Epidermal melanocyte (primary cell): ENCODE results near the gene INPP5E.

ENCODE experiments used
- DNase-seq: peaks from one replicate; pipeline ENCODE4 v3.0.0; 2011; ENCODE audit warnings: low spot score; ENCODE audit not compliant: insufficient read length

INPP5E gene

DNA sequence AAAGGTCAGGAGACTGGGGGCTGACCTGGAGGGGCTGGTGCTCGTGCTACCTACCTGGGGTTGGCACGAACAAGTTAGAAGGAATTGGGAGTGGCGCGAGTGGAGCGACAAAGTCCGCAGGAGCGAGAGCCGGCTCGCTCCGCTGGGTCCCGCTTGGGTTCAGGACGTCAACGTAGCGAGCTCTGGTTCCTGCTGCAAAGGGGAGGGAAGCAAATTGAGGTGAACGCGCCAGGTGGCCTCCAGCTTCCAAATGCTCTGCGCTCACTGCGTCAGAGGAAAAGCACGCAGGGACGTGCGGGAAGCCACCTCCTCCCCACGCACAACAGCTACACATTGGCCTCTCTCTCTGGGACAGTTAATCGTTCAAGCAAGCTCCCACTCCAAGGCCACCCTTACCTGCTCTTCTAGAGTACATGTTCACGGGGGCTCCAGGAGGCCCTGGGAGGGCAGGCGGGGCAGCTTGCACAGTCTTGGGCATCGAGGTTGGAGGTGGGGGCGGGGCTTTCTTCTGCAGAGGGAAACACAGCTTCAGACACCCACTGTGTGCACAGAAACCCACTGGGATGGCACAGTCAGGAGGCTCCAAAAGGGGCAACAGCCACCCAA, 7.6 kb upstream of the INPP5E start:
- no peak for DNase-seq

DNA sequence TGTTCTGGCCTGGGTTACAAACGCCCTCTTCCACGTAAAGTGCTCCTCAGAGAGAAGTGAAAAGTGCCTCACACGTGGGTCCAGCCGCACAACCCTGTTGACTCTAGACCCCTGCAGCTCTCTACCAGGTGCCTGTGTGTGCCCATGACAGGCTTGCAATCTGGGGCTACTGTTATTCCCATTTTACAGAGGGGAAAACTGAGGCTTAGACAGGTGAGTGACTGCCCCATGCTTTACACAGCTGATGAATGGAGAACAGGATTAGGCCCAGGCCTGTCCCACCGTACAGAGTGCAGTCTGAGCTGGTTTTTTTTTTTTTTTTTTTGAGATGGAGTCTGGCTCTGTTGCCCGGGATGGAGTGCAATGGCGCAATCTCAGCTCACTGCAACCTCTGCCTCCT, 6.2 kb upstream of the INPP5E start:
- no peak for DNase-seq

DNA sequence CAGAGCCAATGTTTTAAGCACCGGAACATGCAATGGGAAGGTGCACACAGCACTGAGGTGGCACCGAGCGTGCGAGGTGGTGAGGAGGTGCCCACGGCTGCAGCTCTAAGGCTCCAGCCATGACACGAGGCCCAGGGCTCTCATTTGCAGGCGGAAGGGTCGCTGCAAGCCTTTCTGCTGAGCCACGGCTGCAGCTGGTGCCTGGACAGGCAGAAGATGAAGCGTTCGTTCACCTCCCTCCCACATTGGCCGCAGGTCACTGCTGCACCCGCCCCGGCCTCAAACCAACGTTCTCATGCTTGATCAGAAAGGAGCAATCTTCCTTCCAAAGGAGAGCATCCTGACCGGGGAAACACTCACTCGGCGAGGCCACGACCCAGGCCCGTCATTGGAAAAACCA, 4.5 kb upstream of the INPP5E start:
- DNase-seq: no peak

DNA sequence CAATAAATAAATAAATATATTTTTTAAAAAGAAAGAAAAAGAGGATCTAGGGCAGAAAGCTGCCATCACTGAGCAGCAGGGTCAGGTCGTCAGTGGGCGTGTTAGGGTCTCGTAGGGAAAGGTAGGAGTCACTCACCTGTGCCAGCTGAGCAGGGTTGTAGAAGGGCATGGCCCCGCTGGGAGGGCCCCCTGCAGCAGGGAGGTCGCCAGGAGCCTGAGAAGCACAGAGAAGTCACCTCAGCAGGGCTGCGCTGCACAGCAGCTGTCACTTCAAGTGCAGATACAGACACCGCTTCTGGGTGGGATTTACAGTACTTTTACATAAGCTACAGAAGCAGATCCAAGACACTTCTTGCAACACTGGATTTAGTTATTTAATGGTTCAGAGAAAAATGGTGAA, 4.0 kb upstream of the INPP5E start:
- DNase-seq: no peak

DNA sequence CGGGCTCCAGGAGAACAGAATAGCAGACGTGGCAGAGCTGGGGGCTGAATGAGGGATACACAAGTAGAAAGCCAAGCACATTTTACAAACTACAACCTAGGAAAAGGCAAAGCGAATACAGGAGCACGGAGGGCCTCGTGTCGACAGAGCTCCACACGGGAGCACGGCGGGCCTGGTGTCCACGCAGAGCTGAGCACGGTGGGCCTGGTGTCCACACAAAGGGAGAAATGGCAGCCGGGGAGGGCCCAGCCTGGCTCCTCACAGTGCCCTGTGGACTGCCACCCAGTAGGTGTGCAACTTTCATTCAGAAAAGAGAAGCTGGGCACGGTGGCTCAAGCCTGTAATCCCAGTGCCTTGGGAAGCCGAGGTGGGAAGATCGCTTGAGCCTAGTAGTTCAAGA, 3.4 kb upstream of the INPP5E start:
- DNase-seq: no peak

DNA sequence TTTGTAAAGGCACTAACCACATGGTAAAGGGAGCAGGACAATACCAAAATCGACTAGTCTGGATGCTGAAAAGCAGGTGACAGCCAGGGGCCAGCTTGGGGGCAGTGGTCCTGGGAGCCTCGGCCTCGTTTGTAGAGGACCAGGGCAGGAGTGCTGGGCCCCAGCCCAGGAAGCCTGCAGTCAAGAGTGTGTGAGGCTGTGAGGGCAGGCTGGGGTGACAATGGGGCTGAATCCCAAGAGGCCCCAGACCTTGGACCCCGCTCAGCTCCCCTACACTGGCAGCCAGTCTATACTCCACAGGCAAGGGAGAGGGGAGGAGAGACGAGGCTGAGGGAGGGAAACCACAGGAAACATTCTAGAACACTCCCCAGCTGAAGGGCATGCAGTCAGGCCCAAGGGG, 2.6 kb upstream of the INPP5E start:
- DNase-seq: no peak

DNA sequence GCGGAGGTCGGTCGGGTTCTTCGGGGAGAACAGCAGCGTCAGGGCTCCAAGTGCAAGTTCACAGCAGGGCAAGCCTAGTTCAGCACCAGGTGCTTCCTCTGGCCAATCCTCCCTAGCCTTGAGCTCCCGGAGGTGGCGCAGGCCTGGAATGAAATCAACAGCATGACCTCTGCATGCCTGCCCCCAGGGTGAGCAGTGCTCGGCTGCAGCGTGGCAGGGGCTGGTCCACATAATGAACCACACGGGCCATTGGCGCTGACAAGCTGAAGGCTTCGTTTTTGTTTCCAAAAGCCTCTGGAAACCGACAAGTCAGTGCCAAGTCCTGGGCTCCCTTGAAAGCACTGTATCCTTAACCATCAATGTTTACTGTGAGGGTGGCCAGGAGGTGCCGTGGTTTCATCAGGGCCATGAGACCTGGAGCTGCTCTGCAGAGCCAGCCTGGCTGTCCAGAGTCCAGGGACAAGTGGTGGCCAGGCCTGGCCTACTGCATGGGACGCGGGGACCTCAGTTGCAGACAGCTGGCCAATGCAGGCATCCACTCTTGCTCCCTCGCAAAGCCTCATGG, 2.1 kb upstream of the INPP5E start:
- DNase-seq: no peak

DNA sequence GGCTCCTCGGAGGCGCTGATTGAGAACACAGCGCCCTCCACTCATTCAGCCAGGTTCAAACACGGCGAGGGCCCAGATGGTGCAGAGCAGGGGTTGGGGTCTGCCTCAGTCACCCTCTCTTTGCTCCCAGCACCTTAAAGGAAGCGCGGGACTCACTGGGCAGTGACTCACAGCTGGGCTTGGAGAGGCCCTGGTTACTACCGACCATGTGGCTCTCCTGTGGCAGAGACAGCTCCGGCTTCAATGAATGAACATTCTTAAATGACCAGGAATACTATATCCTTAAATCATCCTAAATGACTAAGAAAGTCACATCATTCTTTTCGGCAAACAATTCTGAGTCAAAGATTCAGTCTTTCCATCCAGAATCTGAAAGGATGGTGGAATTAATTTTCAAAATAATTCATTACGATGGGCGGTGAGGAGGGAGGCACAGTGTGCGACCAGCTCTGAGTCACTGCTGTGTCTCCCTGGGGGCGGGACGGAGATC, 1.6 kb upstream of the INPP5E start:
- no peak for DNase-seq

DNA sequence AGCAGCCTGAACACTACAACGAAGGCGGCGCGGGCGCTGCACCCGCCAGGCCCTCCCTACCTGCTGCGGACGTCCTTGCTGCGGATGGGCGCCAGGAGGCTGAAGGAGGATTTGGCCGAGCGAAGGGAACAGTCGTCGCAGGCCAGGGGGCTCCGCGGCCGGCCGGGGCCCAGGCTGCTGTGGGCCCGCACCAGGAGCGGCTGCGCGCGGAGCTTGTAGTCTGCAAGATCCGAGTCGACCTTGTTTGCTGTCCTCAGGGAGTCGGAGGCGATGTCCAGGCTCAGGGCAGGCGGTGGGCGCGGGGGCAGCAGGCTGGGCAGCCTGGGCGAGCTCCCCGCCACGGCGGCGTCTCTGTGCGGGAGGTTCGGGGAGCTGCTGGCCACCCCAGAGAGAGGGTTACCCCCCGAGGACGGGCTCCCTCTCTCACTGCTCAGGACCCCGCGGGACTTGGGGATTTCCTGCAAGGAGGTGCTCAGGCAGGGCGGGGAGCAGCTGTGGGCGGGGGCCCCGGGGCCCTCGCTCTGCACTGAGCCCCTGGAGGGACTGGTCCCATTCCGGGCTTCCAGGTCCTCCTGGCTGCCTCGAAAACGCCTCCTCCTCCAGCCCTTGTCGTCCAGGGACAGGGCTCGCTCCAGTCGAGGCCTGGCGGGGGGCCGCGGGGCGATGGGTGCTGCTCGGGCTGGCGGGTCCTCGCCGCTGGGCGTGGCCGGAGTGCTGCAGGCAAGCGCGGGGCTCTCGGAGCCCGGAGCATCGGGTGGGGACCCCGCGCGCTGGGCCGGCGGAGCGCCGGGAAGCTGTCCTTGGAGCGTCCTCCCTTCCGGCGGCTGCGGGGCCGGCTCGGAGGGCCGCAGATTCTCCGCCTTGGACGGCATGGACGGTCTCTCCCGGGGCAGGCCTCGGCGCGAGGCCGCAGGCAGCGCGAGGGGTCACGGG, 831 bp downstream of the INPP5E start:
- DNase-seq: peak; percentile 46

DNA sequence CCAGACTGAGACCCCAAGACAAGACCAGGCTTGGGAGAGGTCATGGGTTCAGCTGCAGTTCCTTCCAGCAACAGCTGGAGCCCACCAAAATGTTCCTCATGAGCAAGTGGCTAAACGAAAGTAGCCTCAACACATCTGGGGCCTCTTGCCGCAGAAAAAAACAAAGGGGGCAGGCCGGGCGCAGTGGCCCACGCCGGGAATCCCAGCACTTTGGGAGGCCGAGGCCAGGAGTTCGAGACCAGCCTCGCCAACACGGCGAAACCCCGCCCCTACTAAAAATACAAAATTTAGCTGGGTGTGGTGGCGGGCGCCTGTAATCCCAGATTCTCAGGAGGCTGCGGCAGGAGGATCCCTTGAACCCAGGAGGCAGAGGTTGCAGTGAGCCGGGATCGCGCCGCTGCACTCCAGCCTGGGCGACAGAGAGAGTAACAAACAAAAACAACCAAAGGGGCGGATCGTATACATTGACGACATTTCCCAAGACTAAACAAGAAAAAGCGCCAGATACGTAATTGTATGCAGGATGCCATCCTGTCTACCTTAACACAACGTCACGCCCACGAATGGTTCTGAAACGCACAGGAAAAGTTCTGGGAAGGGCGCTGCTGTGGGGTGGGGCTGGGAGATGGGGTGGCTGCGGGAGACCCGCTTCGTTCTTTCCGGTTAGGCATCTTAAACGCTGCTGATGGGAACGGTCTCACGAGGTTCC, 1.7 kb downstream of the INPP5E start:
- no peak for DNase-seq

DNA sequence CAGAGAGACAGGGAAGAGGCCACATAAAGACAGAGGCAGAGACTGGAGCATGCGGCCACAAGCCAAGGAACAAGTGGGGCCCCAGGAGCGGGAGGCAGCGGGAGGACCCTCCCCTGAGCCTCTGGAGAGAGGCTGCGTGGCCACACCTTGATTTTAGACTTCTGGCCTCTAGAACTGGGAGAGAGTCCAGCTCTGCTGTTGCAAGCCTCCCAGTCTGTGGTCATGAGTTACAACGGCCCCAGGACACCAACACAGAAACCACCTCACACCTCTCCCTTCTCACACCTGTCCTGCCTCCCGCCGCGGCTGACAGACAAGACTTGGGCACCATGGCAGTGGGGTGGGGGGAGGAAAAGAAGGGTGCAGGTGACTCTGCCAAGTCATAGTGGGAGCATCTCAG, 2.2 kb downstream of the INPP5E start:
- DNase-seq: no peak

DNA sequence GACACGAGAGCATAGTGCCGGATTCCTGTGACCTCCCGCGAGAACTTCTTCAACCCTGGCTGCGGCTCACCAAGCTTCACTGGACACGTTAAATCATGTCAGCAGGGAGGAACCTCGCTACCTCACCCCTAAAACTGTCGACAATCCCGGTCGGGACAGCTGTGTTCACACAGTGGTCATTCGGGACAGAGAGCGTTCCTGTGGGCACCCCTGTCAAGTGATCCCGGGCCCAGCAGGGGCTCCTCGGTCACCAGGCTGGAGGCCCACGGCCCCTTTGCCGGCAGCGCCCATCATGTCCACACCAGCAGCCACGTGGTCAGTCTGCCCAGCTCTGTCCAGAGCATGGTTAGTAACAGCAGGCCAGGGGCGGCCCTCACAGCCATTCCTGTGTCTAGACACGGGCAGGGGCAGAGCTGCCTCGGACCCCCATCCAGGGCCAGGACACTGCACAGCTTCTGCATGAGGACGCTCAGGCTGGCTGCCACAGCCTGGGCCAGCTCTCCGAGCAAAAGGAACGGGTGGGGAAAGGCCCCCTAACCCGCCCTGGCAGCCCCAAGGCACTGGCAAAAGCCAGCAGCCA, 3.5 kb downstream of the INPP5E start:
- no peak for DNase-seq

DNA sequence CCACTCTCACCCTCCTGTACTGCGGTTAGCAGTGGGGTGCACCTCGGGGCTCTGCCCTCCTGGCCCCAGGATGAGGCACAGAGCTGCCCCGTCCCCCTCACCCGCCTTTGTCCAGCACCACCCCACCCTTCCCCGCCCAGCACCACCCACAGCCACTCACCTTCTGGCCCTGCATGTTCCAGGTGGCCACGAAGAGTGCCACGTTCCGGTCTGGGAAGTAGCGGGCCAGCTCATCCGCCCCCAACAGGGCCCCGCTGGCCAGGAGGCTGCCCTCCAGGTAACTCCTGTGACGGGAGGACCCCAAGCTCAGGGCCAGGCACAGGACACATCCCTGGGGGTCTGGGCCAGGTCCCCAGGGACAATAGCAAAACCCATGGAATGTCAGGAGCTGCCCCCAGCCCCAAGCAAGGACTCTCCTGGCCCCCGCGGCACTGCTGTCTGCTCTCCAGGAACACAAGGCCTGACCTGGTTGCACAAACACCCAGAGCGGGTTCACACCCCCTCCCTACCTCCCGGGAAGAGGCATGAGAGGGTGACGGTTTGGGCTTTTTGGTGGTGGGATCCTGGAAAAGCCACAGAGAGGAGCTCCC, 5.0 kb downstream of the INPP5E start:
- DNase-seq: no peak

DNA sequence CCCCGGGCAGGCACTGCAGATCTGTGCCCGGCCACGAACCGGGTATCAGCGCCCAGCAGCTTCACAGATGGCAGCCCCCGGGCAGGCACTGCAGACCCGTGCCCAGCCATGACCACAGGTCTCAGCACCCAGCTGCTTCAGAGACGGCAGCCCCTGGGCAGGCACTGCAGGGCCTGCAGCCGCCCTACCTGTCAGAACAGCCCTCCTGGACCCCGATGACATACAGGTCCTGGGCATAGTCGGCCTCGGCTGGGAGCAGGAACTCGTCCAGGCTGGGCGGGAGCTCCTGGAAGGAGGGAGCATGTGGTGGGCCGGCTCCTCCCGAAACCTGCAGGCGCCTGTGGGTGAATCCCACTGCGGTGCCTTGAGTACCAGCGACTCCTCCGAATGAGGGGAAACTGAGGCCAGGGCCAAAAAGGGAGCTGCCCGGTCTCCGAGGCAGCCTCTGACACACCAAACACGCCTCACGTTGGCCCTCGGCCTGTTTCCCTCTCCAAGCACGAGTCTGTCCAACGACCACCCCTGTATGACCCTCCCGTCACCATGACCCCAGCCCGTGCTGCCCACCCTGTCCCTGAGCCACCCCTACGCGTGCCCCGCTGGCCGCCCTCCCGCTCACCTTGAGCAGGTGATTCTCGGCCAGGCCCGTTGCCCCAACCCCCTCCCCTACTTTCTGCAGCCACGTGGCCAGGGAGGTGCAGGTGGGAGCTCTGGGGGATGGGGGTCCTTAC, 5.6 kb downstream of the INPP5E start:
- DNase-seq: no peak

DNA sequence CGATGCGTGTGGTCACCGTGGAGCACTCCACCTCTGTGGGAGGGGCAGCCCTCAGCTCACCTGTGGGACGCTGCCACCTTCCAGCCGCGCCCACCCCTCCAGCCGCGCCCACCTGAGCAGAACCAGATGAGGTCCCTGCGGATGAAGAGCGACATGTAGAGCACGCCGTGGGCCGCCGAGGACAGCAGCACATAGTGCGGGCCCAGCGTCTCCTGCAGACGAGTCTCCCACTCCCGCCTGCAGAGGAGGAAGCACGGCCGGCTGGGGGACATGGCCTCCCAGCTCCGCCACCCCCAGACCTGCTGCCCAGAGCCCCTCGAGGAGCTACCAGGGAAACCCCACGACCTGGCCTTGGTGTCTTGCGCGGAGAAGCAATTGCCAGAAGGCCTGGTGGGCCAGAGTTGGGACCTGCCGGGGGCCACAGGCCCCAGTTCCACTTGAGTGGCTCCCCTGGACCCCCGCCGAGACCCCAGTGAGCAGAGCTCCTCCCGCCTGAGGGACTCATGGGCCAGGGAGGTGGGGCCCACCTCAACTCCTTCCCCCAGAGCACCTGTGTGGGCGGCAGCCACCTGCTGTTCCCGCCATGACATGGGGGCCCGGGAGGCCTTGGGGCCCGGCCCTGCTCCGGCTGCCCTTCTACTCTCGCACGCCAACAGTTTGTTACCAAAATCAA, 6.5 kb downstream of the INPP5E start:
- DNase-seq: no peak

DNA sequence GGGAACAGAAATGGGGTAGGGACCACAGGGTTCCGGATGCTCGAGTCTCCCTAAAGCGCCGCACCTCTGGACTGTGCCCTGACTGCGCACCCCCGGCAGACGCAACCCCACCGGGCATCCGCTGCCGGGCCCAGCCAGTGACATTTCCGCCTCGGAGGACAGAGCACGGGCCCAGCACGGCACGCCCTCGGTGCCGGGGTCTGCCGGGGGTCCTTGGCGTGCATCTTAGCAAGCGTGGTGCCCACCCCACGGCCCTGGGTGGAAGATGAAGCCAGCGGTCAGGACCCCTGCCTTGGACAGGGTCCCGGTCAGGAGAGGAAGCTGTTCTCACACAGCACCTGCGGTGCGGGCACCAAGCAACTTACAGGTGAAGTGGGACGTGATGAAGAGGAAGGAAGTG, 7.1 kb downstream of the INPP5E start:
- DNase-seq: no peak

DNA sequence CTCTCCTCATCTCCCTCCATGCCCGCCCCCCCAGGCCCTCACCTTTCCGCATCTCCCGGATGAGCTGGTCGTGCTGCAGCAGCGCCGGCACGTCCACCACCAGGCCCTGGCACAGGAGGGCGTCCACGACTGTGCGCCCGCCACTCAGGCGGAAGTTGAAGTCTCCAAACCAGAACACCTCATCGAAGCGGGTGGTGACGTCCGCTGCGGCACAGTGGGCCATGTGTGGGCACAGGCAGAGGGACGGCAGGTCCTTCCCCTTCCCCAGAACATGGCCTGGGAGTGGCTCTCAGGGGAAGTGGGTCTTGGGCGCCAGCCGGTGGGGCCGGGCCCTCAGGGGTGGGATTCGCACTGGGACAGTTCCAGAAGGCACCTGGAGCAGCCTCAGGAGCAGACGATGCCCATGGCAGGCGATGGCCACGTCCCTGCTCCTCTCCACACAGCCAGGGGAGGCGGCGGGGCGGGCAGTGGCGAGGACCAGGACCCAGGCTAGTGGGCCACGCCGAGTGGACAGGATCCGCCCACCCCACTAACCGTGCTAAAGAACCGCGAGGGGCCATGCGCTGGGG, 7.8 kb downstream of the INPP5E start:
- no peak for DNase-seq

DNA sequence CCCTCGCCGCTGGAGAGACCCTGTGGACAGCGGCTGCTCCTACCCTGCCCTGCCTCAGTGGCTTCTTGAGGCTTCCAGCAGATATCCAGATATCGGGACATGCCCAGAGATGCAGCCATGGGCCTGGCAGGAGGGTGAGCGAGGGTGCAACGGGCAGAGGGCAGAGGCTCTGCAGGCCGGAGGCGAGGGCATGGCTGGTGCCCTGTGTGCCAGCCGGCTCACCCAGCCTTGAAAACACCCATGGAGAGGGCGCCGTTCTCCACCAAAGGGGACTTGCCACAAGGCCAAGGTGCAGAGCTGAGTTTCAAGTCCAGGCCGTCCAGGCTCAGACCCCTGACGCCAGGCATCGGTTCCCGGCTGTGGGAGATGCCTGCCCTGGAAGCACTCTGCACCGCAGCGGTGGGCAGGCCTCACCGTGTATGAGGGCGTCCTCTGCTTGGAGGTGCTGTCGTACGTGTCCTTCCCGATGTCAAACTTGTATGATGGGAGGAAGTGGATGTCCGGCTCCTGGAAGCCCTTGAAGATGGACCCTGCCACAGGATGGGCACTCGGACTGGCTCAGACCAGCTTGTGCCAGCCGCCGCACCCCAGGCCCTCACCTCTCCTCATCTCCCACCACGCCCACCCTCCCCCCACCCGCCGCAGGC, 8.9 kb downstream of the INPP5E start:
- DNase-seq: no peak
